Body of pancreas (tissue), 4 donors: ENCODE results near the gene SLC19A1.

ENCODE experiments used
- CTCF ChIP-seq, 7 experiments: fragments of 450-650 bp in 4 of 7; fragments of 200-600 bp in 3 of 7; sonication (generic) in 3 of 7; IDR thresholded peaks; one replicate each; pipeline ENCODE4 v1.5.1; 2016 to 2019; ENCODE audit warnings: antibody characterized with exemption in 7 of 7
- POLR2A ChIP-seq, 3 donors: fragments of 450-650 bp; IDR thresholded peaks; one replicate each; pipeline ENCODE4 v1.6.1; 2016; ENCODE audit warnings: antibody characterized with exemption in 3 of 3, mild to moderate bottlenecking in 2 of 3

GRCh38 chr21:45493401-45494001 lies 48.7 kb downstream of the SLC19A1 start:
- TF ChIP-seq CTCF (IDR thresholded peaks at IDR 0.05) (no peak), POLR2A (IDR thresholded peaks at IDR 0.05) (no peak)
